ENCODE data around the gene FBLN5. TPM values are rescaled to one million over a fixed set of nuclear protein-coding genes. Genes with fewer than 3 reads are reported as not detected.
"Not testable (repeated sequence)": the region's sequence is repeated elsewhere in the genome, so short reads cannot be mapped to it uniquely, and the experiment has no call there.

FBLN5 gene
- total RNA-seq, 2 experiments from 2014 or later: 3.0 to 4.7 TPM

DNA sequence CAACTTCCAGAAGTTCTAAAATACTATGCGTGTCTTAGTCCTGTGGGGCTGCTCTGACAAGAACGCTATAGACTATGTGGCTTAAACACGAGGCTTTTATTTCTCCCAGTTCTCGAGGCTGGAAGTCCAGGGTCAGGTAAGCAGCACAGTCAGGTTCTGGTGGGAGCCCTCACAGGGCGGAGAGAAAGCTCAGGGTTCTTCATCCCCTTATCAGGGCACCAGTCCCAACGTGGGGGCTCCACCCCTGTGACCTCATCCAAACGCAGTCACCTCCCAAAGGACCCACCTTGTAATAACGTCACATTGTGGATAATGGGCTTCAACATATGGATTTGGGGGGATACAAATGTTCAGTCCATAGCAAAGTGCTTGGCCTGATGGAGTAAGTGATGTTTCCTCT, 43.0 kb downstream of the FBLN5 start:
- ATAC-seq (no peak), DNase-seq (no peak)
- POLR2A ChIA-PET: no interaction called here
- intact Hi-C loops (cut with DNase I, micrococcal nuclease): no loop called here
- Mint-ChIP-seq H3K27ac (no peak overlapping the region), H3K4me1 (no peaks in the 10 kb centered on the region), H3K4me3 (no peak overlapping the region), H3K9me3 (ENCODE audit: low read depth) (no peaks in the 10 kb centered on the region), H3K36me3 (ENCODE audit: low read depth) (no peaks in the 10 kb centered on the region), H3K27me3 (no peaks in the 10 kb centered on the region)
- CTCF ChIA-PET: interaction anchor here (0.6 kb wide), 1 partner anchor 11 kb away, joined by 3 read pairs; no protein-coding TSS in a partner anchor

- Mint-ChIP-seq H3K27me3 (no peaks in the 10 kb centered on the region), H3K36me3 (ENCODE audit: low read depth) (no peaks in the 10 kb centered on the region), H3K4me1 (no peaks in the 10 kb centered on the region), H3K4me3 (no peak overlapping the region), H3K9me3 (ENCODE audit: low read depth) (no peaks in the 10 kb centered on the region), H3K27ac (no peak overlapping the region)
- CTCF ChIA-PET: interaction anchor here (3.0 kb wide), 1 partner anchor 8 kb away, joined by 18 read pairs; no protein-coding TSS in a partner anchor
- intact Hi-C loops (cut with DNase I, micrococcal nuclease): no loop called here
- POLR2A ChIA-PET: no interaction called here
- no peak for ATAC-seq
- DNase-seq: no peak
These were observed 44.4 kb downstream of the FBLN5 start for GRCh38 chr14:91903070-91903469.

DNA sequence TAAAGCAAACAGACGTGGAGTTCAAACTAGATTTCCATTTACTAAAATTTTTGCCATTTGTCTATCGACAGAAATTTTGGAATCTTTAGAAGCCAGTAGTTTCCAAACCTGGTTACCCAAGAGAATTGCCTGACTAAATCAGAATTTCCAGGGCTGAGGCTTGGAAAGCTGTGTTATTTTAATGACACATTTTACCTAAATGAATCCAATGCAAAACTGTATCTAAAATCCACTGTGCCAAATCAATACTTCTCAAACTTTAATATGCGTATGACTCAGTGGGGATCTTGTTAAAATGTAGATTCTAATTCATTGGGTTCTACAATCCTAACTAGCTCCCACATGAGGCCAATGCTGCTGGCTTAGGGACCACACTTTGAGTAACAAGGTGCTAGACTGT, 45.2 kb downstream of the FBLN5 start:
- H3K4me1 Mint-ChIP-seq: no peaks in the 10 kb centered on the region
- H3K36me3 Mint-ChIP-seq (ENCODE audit: low read depth): no peaks in the 10 kb centered on the region
- H3K9me3 Mint-ChIP-seq (ENCODE audit: low read depth): no peaks in the 10 kb centered on the region
- ChIA-PET POLR2A (interaction anchor here (0.6 kb wide), 2 partner anchors 38 to 327 kb away, joined by 4 to 5 read pairs; no protein-coding TSS in a partner anchor), CTCF (interaction anchor here (1.5 to 3.0 kb wide), 3 partner anchors 9 to 73 kb away, joined by 4 to 18 read pairs (median 7); no protein-coding TSS in a partner anchor)
- H3K4me3 Mint-ChIP-seq: no peak overlapping the region
- H3K27ac Mint-ChIP-seq: no peak overlapping the region
- no peak for DNase-seq
- intact Hi-C loops (cut with DNase I, micrococcal nuclease): no loop called here
- no peaks in the 10 kb centered on the region for H3K27me3 Mint-ChIP-seq
- ATAC-seq: no peak

- H3K9me3 Mint-ChIP-seq (ENCODE audit: low read depth): no peaks in the 10 kb centered on the region
- ChIA-PET CTCF (interaction anchor here (1.0 to 3.0 kb wide), 4 partner anchors 10 to 72 kb away, joined by 3 to 18 read pairs (median 6); no protein-coding TSS in a partner anchor), POLR2A (interaction anchor here (0.6 kb wide), 2 partner anchors 38 to 326 kb away, joined by 4 to 5 read pairs; no protein-coding TSS in a partner anchor)
- no peaks in the 10 kb centered on the region for H3K36me3 Mint-ChIP-seq (ENCODE audit: low read depth)
- ATAC-seq (no peak), DNase-seq (no peak)
- H3K27ac Mint-ChIP-seq: no peak overlapping the region
- intact Hi-C loops (cut with DNase I, micrococcal nuclease): no loop called here
- no peaks in the 10 kb centered on the region for H3K27me3 Mint-ChIP-seq
- no peaks in the 10 kb centered on the region for H3K4me1 Mint-ChIP-seq
- H3K4me3 Mint-ChIP-seq: no peak overlapping the region
These were observed 45.9 kb downstream of the FBLN5 start for GRCh38 chr14:91901449-91902226.

DNA sequence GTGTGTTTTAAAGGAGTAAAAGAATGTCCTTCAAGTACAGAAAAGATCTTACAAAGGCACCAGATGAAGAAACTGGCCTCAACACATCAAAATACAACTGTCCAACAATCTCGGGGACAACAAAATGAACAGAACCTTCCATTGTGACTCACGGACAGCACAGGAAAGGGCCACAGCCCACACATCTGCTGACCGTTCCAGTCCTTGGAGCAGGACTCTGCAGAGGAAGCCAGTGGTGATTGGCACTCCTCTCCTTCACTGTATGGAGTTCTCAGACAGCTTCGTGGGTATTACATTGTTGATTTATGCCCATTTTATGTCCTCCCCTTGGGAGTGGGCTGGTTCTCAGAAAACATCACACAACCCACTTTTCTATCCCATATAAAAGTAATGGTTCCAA, 47.7 kb downstream of the FBLN5 start:
- H3K27me3 Mint-ChIP-seq: no peaks in the 10 kb centered on the region
- ChIA-PET CTCF (interaction anchor here (0.6 to 3.0 kb wide), 4 partner anchors 11 to 399 kb away, joined by 3 to 18 read pairs (median 4); no protein-coding TSS in a partner anchor), POLR2A (no interaction called here)
- H3K36me3 Mint-ChIP-seq (ENCODE audit: low read depth): no peaks in the 10 kb centered on the region
- ATAC-seq (no peak), DNase-seq (no peak)
- intact Hi-C loops (cut with DNase I, micrococcal nuclease): no loop called here
- H3K27ac Mint-ChIP-seq: no peak overlapping the region
- H3K9me3 Mint-ChIP-seq (ENCODE audit: low read depth): no peaks in the 10 kb centered on the region
- no peaks in the 10 kb centered on the region for H3K4me1 Mint-ChIP-seq
- H3K4me3 Mint-ChIP-seq: no peak overlapping the region

- no peaks in the 10 kb centered on the region for H3K36me3 Mint-ChIP-seq (ENCODE audit: low read depth)
- DNase-seq (no peak), ATAC-seq (no peak)
- ChIA-PET POLR2A (interaction anchor here (0.6 kb wide), 1 partner anchor 19 kb away, joined by 3 read pairs; no protein-coding TSS in a partner anchor), CTCF (interaction anchor here (1.0 kb wide), 2 partner anchors 12 to 74 kb away, joined by 3 to 4 read pairs; no protein-coding TSS in a partner anchor)
- H3K4me1 Mint-ChIP-seq: no peaks in the 10 kb centered on the region
- no peaks in the 10 kb centered on the region for H3K27me3 Mint-ChIP-seq
- H3K27ac Mint-ChIP-seq: no peak overlapping the region
- H3K9me3 Mint-ChIP-seq (ENCODE audit: low read depth): no peaks in the 10 kb centered on the region
- intact Hi-C loops (cut with DNase I, micrococcal nuclease): no loop called here
- no peak overlapping the region for H3K4me3 Mint-ChIP-seq
These were observed 48.3 kb downstream of the FBLN5 start for GRCh38 chr14:91899213-91899612.

- no peaks in the 10 kb centered on the region for H3K27me3 Mint-ChIP-seq
- no peaks in the 10 kb centered on the region for H3K9me3 Mint-ChIP-seq (ENCODE audit: low read depth)
- CTCF ChIA-PET: interaction anchor here (0.6 to 1.1 kb wide), 3 partner anchors 9 to 873 kb away, joined by 3 read pairs; no protein-coding TSS in a partner anchor
- ATAC-seq (no peak), DNase-seq (no peak)
- H3K4me1 Mint-ChIP-seq: peaks cover 7% of the 10 kb centered on the region
- POLR2A ChIA-PET: no interaction called here
- no peak overlapping the region for H3K4me3 Mint-ChIP-seq
- peaks cover 2% of the 10 kb centered on the region for H3K36me3 Mint-ChIP-seq (ENCODE audit: low read depth)
- no peak overlapping the region for H3K27ac Mint-ChIP-seq
- intact Hi-C loops (cut with DNase I, micrococcal nuclease): no loop called here
These were observed 49.1 kb downstream of the FBLN5 start for GRCh38 chr14:91898372-91898771.

GRCh38 chr14:91897716-91898115, 49.8 kb downstream of the FBLN5 start:
- H3K9me3 Mint-ChIP-seq (ENCODE audit: low read depth); H3K27ac Mint-ChIP-seq; ATAC-seq; DNase-seq; H3K27me3 Mint-ChIP-seq; H3K36me3 Mint-ChIP-seq (ENCODE audit: low read depth); H3K4me3 Mint-ChIP-seq; POLR2A ChIA-PET: not testable (repeated sequence)
- H3K4me1 Mint-ChIP-seq: peaks cover 14% of the 10 kb centered on the region
- CTCF ChIA-PET: interaction anchor here (1.1 to 1.6 kb wide), 2 partner anchors 10 to 248 kb away, joined by 3 read pairs; no protein-coding TSS in a partner anchor
- intact Hi-C loops (cut with DNase I, micrococcal nuclease): loop anchor here in 1 of 2 experiments (1.0 kb wide), 1 partner anchor 23 kb away; no protein-coding TSS in a partner anchor

GRCh38 chr14:91897106-91897701, 50.3 kb downstream of the FBLN5 start:
- no peaks in the 10 kb centered on the region for H3K9me3 Mint-ChIP-seq (ENCODE audit: low read depth)
- no peak overlapping the region for H3K27ac Mint-ChIP-seq
- CTCF ChIA-PET: interaction anchor here (1.1 to 1.6 kb wide), 4 partner anchors 14 to 249 kb away, joined by 3 read pairs; no protein-coding TSS in a partner anchor
- H3K36me3 Mint-ChIP-seq (ENCODE audit: low read depth): peaks cover 3% of the 10 kb centered on the region
- no peak for ATAC-seq
- no peaks in the 10 kb centered on the region for H3K27me3 Mint-ChIP-seq
- H3K4me1 Mint-ChIP-seq: peaks cover 19% of the 10 kb centered on the region
- POLR2A ChIA-PET: no interaction called here
- DNase-seq: no peak
- H3K4me3 Mint-ChIP-seq: no peak overlapping the region
- intact Hi-C loops (cut with DNase I, micrococcal nuclease): loop anchor here in 1 of 2 experiments (1.0 kb wide), 1 partner anchor 23 kb away; no protein-coding TSS in a partner anchor

DNA sequence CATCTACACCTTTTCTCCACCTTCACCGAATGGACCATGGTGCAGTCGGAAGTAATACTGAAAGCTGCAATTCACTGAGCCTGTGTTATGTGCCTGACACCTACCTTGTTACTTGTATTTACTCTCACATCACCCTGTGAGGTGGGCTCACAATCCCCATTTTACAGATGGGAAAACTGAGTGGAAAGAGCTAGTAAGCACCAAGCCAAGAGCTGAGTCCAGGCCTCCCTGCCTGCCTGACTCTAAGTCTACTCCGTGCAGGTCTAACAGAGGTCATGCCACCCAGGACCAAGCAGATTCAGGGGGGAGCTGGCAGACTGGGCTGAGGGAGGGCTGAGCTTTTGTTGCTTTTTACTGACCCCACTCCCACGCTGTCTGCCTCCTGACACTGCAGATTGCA, 51.1 kb downstream of the FBLN5 start:
- intact Hi-C loops (cut with DNase I, micrococcal nuclease): no loop called here
- DNase-seq (no peak), ATAC-seq (no peak)
- H3K4me1 Mint-ChIP-seq: peaks cover 24% of the 10 kb centered on the region
- ChIA-PET POLR2A (no interaction called here), CTCF (interaction anchor here (1.1 to 1.6 kb wide), 4 partner anchors 15 to 248 kb away, joined by 3 read pairs; no protein-coding TSS in a partner anchor)
- H3K4me3 Mint-ChIP-seq: no peak overlapping the region
- H3K9me3 Mint-ChIP-seq (ENCODE audit: low read depth): no peaks in the 10 kb centered on the region
- H3K27me3 Mint-ChIP-seq: no peaks in the 10 kb centered on the region
- no peak overlapping the region for H3K27ac Mint-ChIP-seq
- H3K36me3 Mint-ChIP-seq (ENCODE audit: low read depth): peaks cover 3% of the 10 kb centered on the region

DNA sequence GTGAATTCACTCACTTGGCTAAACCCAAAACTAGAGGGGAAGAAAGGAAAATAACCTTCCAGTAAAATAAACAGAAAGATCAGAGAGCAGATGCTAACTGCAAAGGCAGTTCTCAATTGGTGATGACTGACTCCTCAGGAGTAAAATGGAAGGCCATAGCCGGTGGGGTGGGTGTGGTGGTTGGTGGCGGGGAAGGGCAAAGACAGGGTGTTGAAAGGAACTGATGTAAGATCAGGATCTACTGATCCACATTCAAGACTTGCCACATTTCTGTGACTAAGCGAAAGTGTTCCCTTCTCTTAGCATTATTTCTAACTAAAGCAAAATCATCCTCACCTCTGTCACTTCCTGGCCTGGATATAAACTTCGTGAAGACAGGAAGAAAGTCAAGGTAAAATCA, 53.8 kb downstream of the FBLN5 start:
- peak overlapping the region; percentile 89 for H3K27ac Mint-ChIP-seq
- POLR2A ChIA-PET: no interaction called here
- ATAC-seq (peak; percentile 82), DNase-seq (peak; percentile 78)
- CTCF ChIA-PET: interaction anchor here (0.6 to 1.7 kb wide), 6 partner anchors 13 to 92 kb away, joined by 3 to 8 read pairs (median 4); no protein-coding TSS in a partner anchor
- H3K36me3 Mint-ChIP-seq (ENCODE audit: low read depth): peaks cover 3% of the 10 kb centered on the region
- no peak overlapping the region for H3K4me3 Mint-ChIP-seq
- intact Hi-C loops (cut with DNase I, micrococcal nuclease): loop anchor here (1.0 to 2.0 kb wide), 3 partner anchors 20 to 57 kb away; no protein-coding TSS in a partner anchor
- H3K27me3 Mint-ChIP-seq: no peaks in the 10 kb centered on the region
- no peaks in the 10 kb centered on the region for H3K9me3 Mint-ChIP-seq (ENCODE audit: low read depth)
- peaks cover 49% of the 10 kb centered on the region for H3K4me1 Mint-ChIP-seq
